HepG2 (cell line): ENCODE data around the gene ENDOD1. TPM values are rescaled to one million over a fixed set of nuclear protein-coding genes. Genes with fewer than 3 reads are reported as not detected.

Experiments used
- ATAC-seq: fragments of 200-7000 bp; cut with Tn5 transposase; 3 replicates; pipeline ENCODE4 v1.9.1; 2020; ENCODE audit warnings: mild to moderate bottlenecking, moderate library complexity
- BruUV-seq: library from RNA; stranded (reverse); fragments of 400-500 nt; replicated peaks from 2 replicates; lab custom pipeline; 2021; lab: Mats Ljungman, UMichigan
- CTCF ChIA-PET: fragments of 300-600 bp; formaldehyde crosslinking; extraction: SDS; loops from one replicate; lab custom pipeline; 2021; ENCODE audit warnings: low total read pairs, inconsistent platforms, low intra/inter-chr PET ratio; lab: Yijun Ruan, JAX
- POLR2A ChIA-PET: fragments of 350-600 bp; sonication (Branson Sonifier 250); formaldehyde crosslinking; loops from one replicate; lab custom pipeline; 2020; ENCODE audit warnings: antibody characterized with exemption, inconsistent platforms; lab: Yijun Ruan, JAX
- DNase-seq: peaks from one replicate; pipeline ENCODE4 v3.0.0-alpha.2; 2015; ENCODE audit warnings: low spot score
- FAIRE-seq: peaks from 3 replicates; lab custom pipeline; 2011; peaks lifted over from hg19 to GRCh38; lab: Jason Lieb, UNC
- H2AFZ ChIP-seq: one replicate; pipeline ENCODE4 v1.6.1; 2011; ENCODE audit warnings: low read length, inconsistent platforms
- H3K27ac ChIP-seq: fragments of 300-600 bp; 3 replicates; pipeline ENCODE4 v1.8.0; 2011; ENCODE audit warnings: mixed run types, mild to moderate bottlenecking, mixed read lengths, low read length, inconsistent platforms; ENCODE audit not compliant: insufficient read depth; ENCODE audit errors: extremely low read length
- H3K27me3 ChIP-seq, 2 experiments: fragments of 200-600 bp in 1 of 2; 2 replicates in 1 of 2; 3 replicates in 1 of 2; pipeline versions ENCODE4 v1.6.0 to v1.8.0; 2011; ENCODE audit warnings: low read length in 2 of 2, mild to moderate bottlenecking in 2 of 2, moderate library complexity in 2 of 2, inconsistent platforms in 1 of 2; ENCODE audit not compliant: insufficient read depth in 2 of 2, control insufficient read depth in 1 of 2
- H3K36me3 ChIP-seq, 2 experiments: fragments of 200-600 bp in 1 of 2; replicated peaks in 1 of 2; 2 replicates in 1 of 2; 3 replicates in 1 of 2; pipeline versions ENCODE4 v1.5.1 to v1.8.0; 2011; ENCODE audit warnings: low read length in 2 of 2, inconsistent platforms in 1 of 2; ENCODE audit not compliant: insufficient read depth in 2 of 2, control insufficient read depth in 1 of 2
- H3K4me1 ChIP-seq: 2 replicates; pipeline ENCODE4 v1.5.1; 2012; ENCODE audit warnings: low read length, inconsistent platforms; ENCODE audit not compliant: insufficient read depth
- H3K4me2 ChIP-seq: 2 replicates; pipeline ENCODE4 v1.6.0; 2011; ENCODE audit warnings: low read depth, low read length, inconsistent platforms
- H3K4me3 ChIP-seq, 3 experiments: fragments of 200-600 bp in 1 of 3; sonication (generic), shearing (Covaris generic) in 1 of 3; replicated peaks in 1 of 3; 2 replicates each; pipeline ENCODE4 v1.5.1; 2011 to 2016; ENCODE audit warnings: low read length in 3 of 3, inconsistent platforms in 2 of 3, low read depth in 2 of 3, mild to moderate bottlenecking in 2 of 3, control low read depth in 1 of 3, mixed read lengths in 1 of 3; ENCODE audit not compliant: insufficient read depth in 1 of 3
- H3K79me2 ChIP-seq: one replicate; pipeline ENCODE4 v1.6.1; 2011; ENCODE audit warnings: low read length, inconsistent platforms; ENCODE audit not compliant: insufficient read depth
- H3K9ac ChIP-seq: 2 replicates; pipeline ENCODE4 v1.6.0; 2011; ENCODE audit warnings: mild to moderate bottlenecking, low read depth, low read length, inconsistent platforms; ENCODE audit not compliant: insufficient read depth
- H3K9me3 ChIP-seq: 2 replicates; pipeline ENCODE4 v1.5.1; 2012; ENCODE audit warnings: mild to moderate bottlenecking, low read length
- H4K20me1 ChIP-seq: 2 replicates; pipeline ENCODE4 v1.6.0; 2011; ENCODE audit warnings: inconsistent platforms, mild to moderate bottlenecking, low read length, moderate library complexity; ENCODE audit not compliant: insufficient read depth
- PHF21A ChIP-seq: sonication (generic); formaldehyde crosslinking; IDR thresholded peaks from 2 replicates; pipeline ENCODE4 v1.5.0; 2020; ENCODE audit warnings: mild to moderate bottlenecking, missing genetic modification reagents
- POLR2A ChIP-seq, 2 experiments: IDR thresholded peaks; 2 replicates each; pipeline ENCODE4 v1.6.1; 2011; ENCODE audit warnings: low read depth in 2 of 2, low read length in 2 of 2, mild to moderate bottlenecking in 1 of 2, moderate library complexity in 1 of 2; ENCODE audit not compliant: insufficient read depth in 1 of 2
- SMYD3 ChIP-seq: sonication (generic); formaldehyde crosslinking; IDR thresholded peaks from 2 replicates; pipeline ENCODE4 v1.8.1; 2023; ENCODE audit warnings: mild to moderate bottlenecking, missing genetic modification reagents
- SNAPC5 ChIP-seq: sonication (generic); formaldehyde crosslinking; IDR thresholded peaks from 2 replicates; pipeline ENCODE4 v1.8.1; 2023; ENCODE audit warnings: mild to moderate bottlenecking, missing genetic modification reagents, borderline replicate concordance
- TP53 ChIP-seq: sonication (generic); formaldehyde crosslinking; conservative IDR thresholded peaks from 2 replicates; pipeline ENCODE4 v1.4.0; 2020; ENCODE audit warnings: missing genetic modification reagents
- ZBTB34 ChIP-seq: sonication (generic); formaldehyde crosslinking; IDR thresholded peaks from 2 replicates; pipeline ENCODE4 v1.8.0; 2022; ENCODE audit warnings: mild to moderate bottlenecking, missing genetic modification reagents
- ZNF558 ChIP-seq: sonication (generic); formaldehyde crosslinking; IDR thresholded peaks from 2 replicates; pipeline ENCODE4 v1.9.0; 2022; ENCODE audit warnings: mild to moderate bottlenecking, missing genetic modification reagents, borderline replicate concordance
- WGBS: methylation state at CpG from one replicate; pipeline ENCODE4 v1.1.6; 2017; ENCODE audit warnings: low lambda C conversion rate; 5-methylcytosine and 5-hydroxymethylcytosine counted together
- in situ Hi-C: cut with HindIII; loops from 2 replicates; pipeline ENCODE4 v1.10.0; 2017; ENCODE audit warnings: low pct_unique_long_range_greater_than_20kb; ENCODE audit not compliant: extremely low pct_ligation_motif_present
- intact Hi-C: fragments of 100-400 bp; cut with micrococcal nuclease; formaldehyde crosslinking; loops from one replicate; pipeline ENCODE4 v1.10.0; 2022; ENCODE audit not compliant: unreplicated experiment
- polyA plus RNA-seq, 8 experiments: library from polyadenylated mRNA; depleted of rRNA in 3 of 8; stranded (reverse) in 7 of 8; unstranded in 1 of 8; fragments of >200 nt; fragmentation: Illumina TruSeq in 4 of 8; extraction: Trizol in 4 of 8; gene quantifications; 2 replicates each; pipeline versions ENCODE4 v1.2.1 to v1.2.3, GENCODE V29; 2011 to 2016; ENCODE audit warnings: low read depth in 4 of 8, missing spikeins in 1 of 8, mixed read lengths in 1 of 8; ENCODE audit not compliant: insufficient read depth in 1 of 8
- total RNA-seq, 5 experiments: library from RNA; depleted of rRNA; stranded (reverse); fragments of >200 nt; fragmentation: Illumina TruSeq; extraction: Trizol; gene quantifications; 2 replicates each; pipeline ENCODE4 v1.2.3, GENCODE V29; 2016; ENCODE audit warnings: low read depth in 1 of 5
- TF ChIP-seq, protein P1 (sequence below): sonication (generic); formaldehyde crosslinking; IDR thresholded peaks from 2 replicates; pipeline ENCODE4 v1.8.0; 2022; ENCODE audit warnings: mild to moderate bottlenecking, missing genetic modification reagents, borderline replicate concordance

The ENDOD1 gene
- total and polyA plus RNA-seq, 2 of the 13 experiments (the other 11 are each of a cell fraction or from before 2014, with no cell fraction given), result 2.0 to 6.8 TPM

DNA sequence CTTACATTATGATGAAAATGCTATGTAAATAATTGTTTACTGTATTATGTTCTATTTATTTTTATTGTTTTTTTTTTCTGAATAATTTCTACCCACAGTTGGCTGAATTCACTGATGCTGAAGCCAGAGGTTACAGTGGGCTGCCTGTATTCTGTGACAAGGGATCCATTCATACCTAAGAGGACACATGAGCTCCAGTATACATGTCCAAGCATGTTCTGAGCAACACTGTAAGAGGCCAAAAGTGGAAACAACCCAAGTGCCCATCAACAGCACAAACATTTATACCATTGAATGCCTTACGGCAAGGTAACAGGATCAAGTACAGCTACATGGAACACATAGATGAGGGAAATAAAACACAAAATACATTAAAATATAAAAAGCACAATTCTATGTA lies 24.3 kb upstream of the ENDOD1 start:
- intact Hi-C loops (loop anchor here (10.0 kb wide), 1 partner anchor 551 kb away; the partner anchor contains the start of gene C11orf97), in situ Hi-C loops (loop anchor here (10.0 kb wide), 1 partner anchor 639 kb away; no protein-coding TSS in a partner anchor)
- no peaks in the 10 kb centered on the region for H3K36me3 ChIP-seq
- H3K27me3 ChIP-seq, result no peaks in the 10 kb centered on the region; a peak in 1 of 5 replicates
- POLR2A ChIA-PET, result no interaction called here
- peaks cover 24% of the 10 kb centered on the region for H3K79me2 ChIP-seq
- ATAC-seq (no peak), FAIRE-seq (no peak), DNase-seq (no peak)
- no peak overlapping the region for H3K4me3 ChIP-seq
- H3K4me1 ChIP-seq, result peaks cover 18% of the 10 kb centered on the region
- no peak overlapping the region for H3K4me2 ChIP-seq
- no peaks in the 10 kb centered on the region for H3K9me3 ChIP-seq
- 95% methylated on average over 1 of the region's 1 CpG for WGBS
- peaks cover under 1% of the 10 kb centered on the region; the same call in 1 of the 2 replicates for H4K20me1 ChIP-seq
- no peak for TF ChIP-seq ZNF558
- peak; percentile 94; the same call in 1 of the 2 replicates for TF ChIP-seq TP53 (CRISPR knock-in tag)
- no TSS peak for BruUV-seq
- CTCF ChIA-PET, result no interaction called here
- no peak overlapping the region for H3K9ac ChIP-seq
- H3K27ac ChIP-seq, result no peak overlapping the region
- H2AFZ ChIP-seq, result no peak overlapping the region

- CTCF ChIA-PET, result no interaction called here
- Histone ChIP-seq H3K9ac (peak within 1 kb of the TSS; percentile 94), H3K9me3 (no peaks in the 10 kb centered on the region), H3K4me3 (peak within 1 kb of the TSS; percentile 80 to 97 (median 93)), H3K36me3 (no peaks in the 10 kb centered on the region), H3K27me3 (no peaks in the 10 kb centered on the region; a peak in 1 of 5 replicates), H2AFZ (peak within 1 kb of the TSS; percentile 76), H3K27ac (peak within 1 kb of the TSS; percentile 93), H3K4me2 (peak within 1 kb of the TSS; percentile 82), H3K4me1 (peaks cover 18% of the 10 kb centered on the region), H3K79me2 (peaks cover 24% of the 10 kb centered on the region), H4K20me1 (peaks cover 3% of the 10 kb centered on the region; the same call in 1 of the 2 replicates)
- intact Hi-C loops, result loop anchor here (1.0 to 10.0 kb wide), 2 partner anchors 83 to 552 kb away; partner anchors contain the start of gene C11orf97
- in situ Hi-C loops, result loop anchor here (10.0 kb wide), 1 partner anchor 638 kb away; no protein-coding TSS in a partner anchor
- ATAC-seq (peak; percentile 48), FAIRE-seq (no peak), DNase-seq (no peak)
- POLR2A ChIA-PET, result interaction anchor here (1.0 to 3.5 kb wide), 12 partner anchors 13 to 1276 kb away, joined by 3 to 48 read pairs (median 6); partner anchors contain the start of genes CEP57, CWC15, ENDOD1 and FAM76B
- TF ChIP-seq POLR2A (IDR thresholded peaks at IDR 0.05; ENCODE audit: insufficient read depth in 1 of 2, low read depth in 2 of 2, low read length in 2 of 2) (peak in 1 of 2 experiments; percentile 28; a peak in 1 of 4 replicates), PHF21A (CRISPR knock-in tag) (no peak), SNAPC5 (CRISPR knock-in tag) (peak; percentile 34; the same call in 1 of the 2 replicates), ZBTB34 (CRISPR knock-in tag) (0 out of 2 replicates have a peak, but pooled peaks have one; percentile 42), SMYD3 (CRISPR knock-in tag) (0 out of 2 replicates have a peak, but pooled peaks have one; percentile 27)
- TF ChIP-seq, protein P1, sequence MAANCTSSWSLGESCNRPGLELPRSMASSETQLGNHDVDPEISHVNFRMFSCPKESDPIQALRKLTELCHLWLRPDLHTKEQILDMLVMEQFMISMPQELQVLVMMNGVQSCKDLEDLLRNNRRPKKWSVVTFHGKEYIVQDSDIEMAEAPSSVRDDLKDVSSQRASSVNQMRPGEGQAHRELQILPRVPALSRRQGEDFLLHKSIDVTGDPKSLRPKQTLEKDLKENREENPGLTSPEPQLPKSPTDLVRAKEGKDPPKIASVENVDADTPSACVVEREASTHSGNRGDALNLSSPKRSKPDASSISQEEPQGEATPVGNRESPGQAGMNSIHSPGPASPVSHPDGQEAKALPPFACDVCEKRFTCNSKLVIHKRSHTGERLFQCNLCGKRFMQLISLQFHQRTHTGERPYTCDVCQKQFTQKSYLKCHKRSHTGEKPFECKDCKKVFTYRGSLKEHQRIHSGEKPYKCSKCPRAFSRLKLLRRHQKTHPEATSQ (CRISPR knock-in tag), result 0 out of 2 replicates have a peak, but pooled peaks have one; percentile 68
- BruUV-seq, result no TSS peak
- 0% methylated on average over 4 of the region's 4 CpGs for WGBS
These were observed 23.0 kb upstream of the ENDOD1 start, which contains the start of gene SRSF8 for GRCh38 chr11:95066716-95067038. Gene SRSF8 (plus strand): TSS chr11:95066919. CDS start chr11:95067227, 308 bp downstream.
